ENCODE results near the gene TRMT2A.

The TRMT2A gene

GRCh38 chr22:20068640-20069039 lies 48.4 kb downstream of the TRMT2A start:
- TF ChIP-seq NFIC (IDR thresholded peaks at IDR 0.05) (no peak), TEAD4 (IDR thresholded peaks at IDR 0.05) (no peak), YY1 (IDR thresholded peaks at IDR 0.05; ENCODE audit: low read depth) (no peak), CREB1 (IDR thresholded peaks at IDR 0.05; ENCODE audit: low read depth) (no peak), CEBPB (IDR thresholded peaks at IDR 0.05) (no peak), USF1 (IDR thresholded peaks at IDR 0.05) (no peak), EGR1 (IDR thresholded peaks at IDR 0.05) (no peak), EP300 (IDR thresholded peaks at IDR 0.05; ENCODE audit: borderline replicate concordance) (no peak), TAF1 (IDR thresholded peaks at IDR 0.05; ENCODE audit: low read depth) (no peak), ZBTB7A (IDR thresholded peaks at IDR 0.05; ENCODE audit: low read depth) (no peak), TCF12 (IDR thresholded peaks at IDR 0.05; ENCODE audit: low read depth) (no peak), REST (IDR thresholded peaks at IDR 0.05; ENCODE audit: low read depth) (no peak), MAX (IDR thresholded peaks at IDR 0.05) (no peak), RAD21 (IDR thresholded peaks at IDR 0.05; ENCODE audit: low read depth) (no peak), FOXM1 (IDR thresholded peaks at IDR 0.05; ENCODE audit: borderline replicate concordance, low read depth) (no peak)

- no peak for TF ChIP-seq FOXM1 (IDR thresholded peaks at IDR 0.05; ENCODE audit: borderline replicate concordance, low read depth)
- no peak for TF ChIP-seq TEAD4 (IDR thresholded peaks at IDR 0.05)
- TF ChIP-seq RAD21 (IDR thresholded peaks at IDR 0.05; ENCODE audit: low read depth) = no peak
- TF ChIP-seq REST (IDR thresholded peaks at IDR 0.05; ENCODE audit: low read depth) = no peak
- TF ChIP-seq ZBTB7A (IDR thresholded peaks at IDR 0.05; ENCODE audit: low read depth) = no peak
- no peak for TF ChIP-seq CEBPB (IDR thresholded peaks at IDR 0.05)
- TF ChIP-seq USF1 (IDR thresholded peaks at IDR 0.05) = no peak
- no peak for TF ChIP-seq YY1 (IDR thresholded peaks at IDR 0.05; ENCODE audit: low read depth)
- no peak for TF ChIP-seq TAF1 (IDR thresholded peaks at IDR 0.05; ENCODE audit: low read depth)
- no peak for TF ChIP-seq CREB1 (IDR thresholded peaks at IDR 0.05; ENCODE audit: low read depth)
Measured at GRCh38 chr22:20066617-20067383, 50.2 kb downstream of the TRMT2A start.

GRCh38 chr22:20065896-20066616 lies 51.0 kb downstream of the TRMT2A start:
- TF ChIP-seq YY1 (IDR thresholded peaks at IDR 0.05; ENCODE audit: low read depth) (no peak), EP300 (IDR thresholded peaks at IDR 0.05; ENCODE audit: borderline replicate concordance) (no peak), TEAD4 (IDR thresholded peaks at IDR 0.05) (no peak), FOXM1 (IDR thresholded peaks at IDR 0.05; ENCODE audit: borderline replicate concordance, low read depth) (no peak), TCF12 (IDR thresholded peaks at IDR 0.05; ENCODE audit: low read depth) (no peak), CEBPB (IDR thresholded peaks at IDR 0.05) (no peak), MAX (IDR thresholded peaks at IDR 0.05) (no peak), CREB1 (IDR thresholded peaks at IDR 0.05; ENCODE audit: low read depth) (no peak), NFIC (IDR thresholded peaks at IDR 0.05) (no peak), RAD21 (IDR thresholded peaks at IDR 0.05; ENCODE audit: low read depth) (no peak), EGR1 (IDR thresholded peaks at IDR 0.05) (no peak), USF1 (IDR thresholded peaks at IDR 0.05) (no peak), ZBTB7A (IDR thresholded peaks at IDR 0.05; ENCODE audit: low read depth) (no peak), REST (IDR thresholded peaks at IDR 0.05; ENCODE audit: low read depth) (no peak), TAF1 (IDR thresholded peaks at IDR 0.05; ENCODE audit: low read depth) (no peak)

Measured in Ishikawa (cell line).